H1 (cell line): ENCODE results near the gene MYH6. TPM values are rescaled to one million over a fixed set of nuclear protein-coding genes. Genes with fewer than 3 reads are reported as not detected.

Experiments
- CTCF ChIA-PET: fragments of 300-600 bp; sonication (Branson Sonifier 250); formaldehyde crosslinking; loops from one replicate; lab custom pipeline; 2021; ENCODE audit not compliant: partially characterized antibody; lab: Charles Lee
- POLR2A ChIA-PET: fragments of 300-600 bp; sonication (Branson Sonifier 250); formaldehyde crosslinking; loops from one replicate; lab custom pipeline; 2021; ENCODE audit warnings: inconsistent platforms; ENCODE audit not compliant: partially characterized antibody; lab: Charles Lee
- DNase-seq, 2 experiments: peaks; one replicate each; pipeline versions ENCODE4 v3.0.0 to v3.0.0-alpha.2; 2010 to 2022; ENCODE audit warnings: low spot score in 2 of 2, low read depth in 1 of 2, mixed read lengths in 1 of 2
- FAIRE-seq: peaks from 2 replicates; lab custom pipeline; 2011; peaks lifted over from hg19 to GRCh38; lab: Jason Lieb, UNC
- H2AFZ ChIP-seq: 2 replicates; pipeline ENCODE4 v1.8.1; 2012; ENCODE audit warnings: low read length, inconsistent platforms
- H2AK5ac ChIP-seq: 2 replicates; pipeline ENCODE4 v1.6.1; 2013; ENCODE audit warnings: low read depth, low read length
- H2BK120ac ChIP-seq: replicated peaks from 2 replicates; pipeline ENCODE3; 2013; ENCODE audit warnings: low read depth, low read length, inconsistent platforms
- H2BK12ac ChIP-seq: 2 replicates; pipeline ENCODE4 v1.6.1; 2013; ENCODE audit warnings: low read depth, low read length
- H2BK15ac ChIP-seq: 2 replicates; pipeline ENCODE4 v1.6.1; 2013; ENCODE audit warnings: low read length
- H2BK20ac ChIP-seq: 2 replicates; pipeline ENCODE4 v1.6.1; 2013; ENCODE audit warnings: low read length
- H2BK5ac ChIP-seq: 2 replicates; pipeline ENCODE4 v1.6.1; 2013; ENCODE audit warnings: low read depth, low read length
- H3K14ac ChIP-seq: 2 replicates; pipeline ENCODE4 v1.6.1; 2013; ENCODE audit warnings: inconsistent platforms; ENCODE audit not compliant: insufficient read length
- H3K18ac ChIP-seq: 2 replicates; pipeline ENCODE4 v1.6.1; 2013; ENCODE audit warnings: low read length; ENCODE audit errors: extremely low read depth
- H3K23ac ChIP-seq: 2 replicates; pipeline ENCODE4 v1.6.1; 2013; ENCODE audit warnings: inconsistent platforms; ENCODE audit not compliant: insufficient read length
- H3K23me2 ChIP-seq: 2 replicates; pipeline ENCODE4 v1.6.1; 2013; ENCODE audit warnings: low read depth, low read length
- H3K27ac ChIP-seq: 2 replicates; pipeline ENCODE4 v1.6.1; 2011; ENCODE audit warnings: low read depth, low read length, inconsistent platforms
- H3K27me3 ChIP-seq, 4 experiments: replicated peaks in 1 of 4; 1 replicate in 1 of 4; 2 replicates in 3 of 4; pipeline versions ENCODE4 v1.6.1 to v1.8.1; 2011 to 2013; ENCODE audit warnings: low read length in 3 of 4, mild to moderate bottlenecking in 3 of 4, inconsistent platforms in 2 of 4, mixed read lengths in 2 of 4, moderate library complexity in 1 of 4; ENCODE audit not compliant: control insufficient read depth in 3 of 4, insufficient read depth in 3 of 4; ENCODE audit errors: extremely low read depth in 1 of 4
- H3K36me3 ChIP-seq, 4 experiments: 2 replicates each; pipeline versions ENCODE4 v1.6.1 to v1.8.1; 2011 to 2013; ENCODE audit warnings: mild to moderate bottlenecking in 4 of 4, low read length in 3 of 4, moderate library complexity in 2 of 4, control low read depth in 1 of 4, inconsistent platforms in 1 of 4; ENCODE audit not compliant: insufficient read depth in 4 of 4, control insufficient read depth in 2 of 4
- H3K4ac ChIP-seq: replicated peaks from 2 replicates; pipeline ENCODE3; 2013; ENCODE audit warnings: low read length, low read depth, mixed read lengths, inconsistent platforms; ENCODE audit not compliant: insufficient read length
- H3K4me1 ChIP-seq, 4 experiments: replicated peaks in 1 of 4; 1 replicate in 1 of 4; 2 replicates in 3 of 4; pipeline versions ENCODE4 v1.6.1 to v1.8.1; 2011 to 2013; ENCODE audit warnings: low read length in 3 of 4, inconsistent platforms in 2 of 4, mixed read lengths in 1 of 4; ENCODE audit not compliant: insufficient read depth in 4 of 4, control insufficient read depth in 3 of 4
- H3K4me2 ChIP-seq, 2 experiments: 2 replicates each; pipeline versions ENCODE4 v1.6.1 to v1.8.1; 2011 to 2013; ENCODE audit warnings: low read depth in 2 of 2, low read length in 2 of 2, control low read depth in 1 of 2, inconsistent platforms in 1 of 2, mild to moderate bottlenecking in 1 of 2; ENCODE audit not compliant: insufficient read depth in 1 of 2
- H3K4me3 ChIP-seq, 4 experiments: fragments of 200-600, 300-600 bp in 1 of 4; sonication (generic), shearing (Covaris generic), sonication (Bioruptor Twin) in 1 of 4; 2 replicates each; pipeline versions ENCODE4 v1.5.1 to v1.8.1; 2011 to 2016; ENCODE audit warnings: low read length in 4 of 4, low read depth in 3 of 4, control low read depth in 2 of 4, inconsistent platforms in 2 of 4, mild to moderate bottlenecking in 2 of 4, mixed read lengths in 1 of 4, moderate library complexity in 1 of 4; ENCODE audit not compliant: insufficient read depth in 2 of 4; ENCODE audit errors: extremely low read depth in 1 of 4
- H3K56ac ChIP-seq: replicated peaks from 2 replicates; pipeline ENCODE3; 2013; ENCODE audit warnings: low read depth, mild to moderate bottlenecking, mixed read lengths, low read length, inconsistent platforms; ENCODE audit not compliant: insufficient read length
- H3K79me1 ChIP-seq: 2 replicates; pipeline ENCODE4 v1.6.1; 2013; ENCODE audit warnings: low read depth, low read length, control low read depth
- H3K79me2 ChIP-seq, 2 experiments: 2 replicates each; pipeline versions ENCODE4 v1.6.1 to v1.8.1; 2012 to 2013; ENCODE audit warnings: low read length in 2 of 2, mild to moderate bottlenecking in 2 of 2, inconsistent platforms in 1 of 2; ENCODE audit not compliant: insufficient read depth in 2 of 2, control insufficient read depth in 1 of 2
- H3K9ac ChIP-seq, 4 experiments: replicated peaks in 1 of 4; 1 replicate in 1 of 4; 2 replicates in 3 of 4; pipeline versions ENCODE4 v1.6.1 to v1.8.1; 2011 to 2013; ENCODE audit warnings: low read depth in 3 of 4, low read length in 3 of 4, control low read depth in 2 of 4, mild to moderate bottlenecking in 2 of 4, moderate library complexity in 2 of 4, inconsistent platforms in 1 of 4; ENCODE audit errors: extremely low read depth in 1 of 4
- H3K9me3 ChIP-seq, 2 experiments: 2 replicates each; pipeline versions ENCODE4 v1.6.1 to v1.8.1; 2012 to 2013; ENCODE audit warnings: mild to moderate bottlenecking in 2 of 2, moderate library complexity in 2 of 2, control low read depth in 1 of 2, inconsistent platforms in 1 of 2, low read depth in 1 of 2, low read length in 1 of 2, mixed read lengths in 1 of 2; ENCODE audit not compliant: insufficient read depth in 2 of 2
- H4K20me1 ChIP-seq, 2 experiments: replicated peaks in 1 of 2; 2 replicates each; pipeline versions ENCODE3 to v1.8.1; 2011 to 2013; ENCODE audit warnings: inconsistent platforms in 2 of 2, low read length in 2 of 2, mild to moderate bottlenecking in 1 of 2; ENCODE audit not compliant: insufficient read depth in 2 of 2, control insufficient read depth in 1 of 2
- H4K5ac ChIP-seq: 2 replicates; pipeline ENCODE4 v1.6.1; 2013; ENCODE audit warnings: low read length, low read depth, mixed read lengths, inconsistent platforms; ENCODE audit not compliant: insufficient read length
- H4K8ac ChIP-seq: 2 replicates; pipeline ENCODE4 v1.8.0; 2013; ENCODE audit warnings: mild to moderate bottlenecking, moderate library complexity, low read length, inconsistent platforms; ENCODE audit not compliant: insufficient read depth; ENCODE audit errors: extremely low read depth
- H4K91ac ChIP-seq: replicated peaks from 2 replicates; pipeline ENCODE3; 2013; ENCODE audit warnings: low read length, mixed read lengths, inconsistent platforms; ENCODE audit not compliant: insufficient read length
- SP2 ChIP-seq: IDR thresholded peaks from 2 replicates; pipeline ENCODE4 v1.6.1; 2012; ENCODE audit warnings: mild to moderate bottlenecking, low read length, inconsistent platforms
- WGBS, 2 experiments: shearing (Covaris generic) in 1 of 2; methylation state at CpG; one replicate each; pipeline versions ENCODE4 v1.1.6 to v1.1.7; 2013 to 2015; ENCODE audit warnings: low lambda C conversion rate in 2 of 2, mixed read lengths in 2 of 2, inconsistent platforms in 1 of 2, low coverage in 1 of 2, missing lambda C conversion rate in 1 of 2; ENCODE audit not compliant: insufficient replicate concordance in 2 of 2, insufficient coverage in 1 of 2, insufficient read length in 1 of 2; ENCODE audit errors: extremely low coverage in 1 of 2, missing lambda C conversion rate in 1 of 2; 5-methylcytosine and 5-hydroxymethylcytosine counted together
- polyA plus RNA-seq, 7 experiments: library from polyadenylated mRNA; depleted of rRNA in 3 of 7; stranded (reverse) in 5 of 7; unstranded in 2 of 7; fragments of >200 nt in 5 of 7; fragments of 200-250 nt in 2 of 7; gene quantifications; 1 replicate in 5 of 7; 2 replicates in 1 of 7; 4 replicates in 1 of 7; pipeline versions ENCODE4 v1.2.1 to v1.2.3, GENCODE V29; 2011 to 2013; ENCODE audit warnings: missing spikeins in 2 of 7, mixed read lengths in 2 of 7
- total RNA-seq: library from RNA; stranded (reverse); fragmentation: NEBNext Ultra II Directional; extraction: Animal tissue kit (Norgen Biotek cat#: 25700); gene quantifications from 2 replicates; pipeline ENCODE4 v1.2.1, GENCODE V29; 2021

MYH6 gene
- total and polyA plus RNA-seq, 2 of the 8 experiments (the other 6 are each of a cell fraction or from before 2014, with no cell fraction given), result 0.03 TPM; not detected in 1

GRCh38 chr14:23423657-23424056 is 15.6 kb upstream of the MYH6 start:
- CTCF ChIA-PET, result interaction anchor here (0.6 to 2.7 kb wide), 7 partner anchors 19 to 136 kb away, joined by 3 to 12 read pairs (median 4); partner anchors contain the start of gene SLC22A17
- TF ChIP-seq SP2, result no peak

More at GRCh38 chr14:23423657-23424056, 15.6 kb upstream of the MYH6 start:
- Histone ChIP-seq H3K9ac (no peak overlapping the region), H3K27me3 (peaks cover 0 to 4% (median under 1%) of the 10 kb centered on the region in 4 experiments; a peak in 2 of 7 replicates), H3K4ac (no peak overlapping the region), H3K79me2 (no peaks in the 10 kb centered on the region), H4K91ac (no peak overlapping the region), H4K20me1 (no peaks in the 10 kb centered on the region), H4K5ac (no peak overlapping the region), H3K36me3 (no peaks in the 10 kb centered on the region), H2BK5ac (no peak overlapping the region), H2AK5ac (no peak overlapping the region), H4K8ac (no peak overlapping the region), H3K9me3 (no peaks in the 10 kb centered on the region), H3K4me2 (no peak overlapping the region), H3K4me1 (no peaks in the 10 kb centered on the region), H2BK120ac (no peak overlapping the region), H2BK15ac (no peak overlapping the region), H3K14ac (no peak overlapping the region), H2BK20ac (no peak overlapping the region), H3K27ac (no peak overlapping the region), H3K23me2 (peaks cover 3% of the 10 kb centered on the region; the same call in 1 of the 2 replicates), H3K79me1 (no peaks in the 10 kb centered on the region; the same call in 1 of the 2 replicates), H2BK12ac (no peak overlapping the region), H3K18ac (no peak overlapping the region), H3K56ac (no peak overlapping the region), H3K23ac (no peak overlapping the region), H3K4me3 (no peak overlapping the region), H2AFZ (no peak overlapping the region)
- FAIRE-seq (no peak), DNase-seq (no peak)
- 91% methylated on average over 6 of the region's 6 CpGs; no CpG with 5 or more reads in 1 of the 2 experiments for WGBS, 2 experiments
- POLR2A ChIA-PET, result interaction anchor here (0.9 to 1.4 kb wide), 2 partner anchors 14 to 97 kb away, joined by 4 read pairs; no protein-coding TSS in a partner anchor
